Stomach (tissue), 4 donors: ENCODE results near the gene ABHD2.

Source experiments
- CTCF ChIP-seq, 7 experiments: fragments of 450-650 bp in 4 of 7; fragments of 200-600 bp in 3 of 7; sonication (generic) in 3 of 7; IDR thresholded peaks; one replicate each; pipeline ENCODE4 v1.5.1; 2016 to 2019; ENCODE audit warnings: antibody characterized with exemption in 7 of 7, control low read depth in 2 of 7, mild to moderate bottlenecking in 1 of 7
- EP300 ChIP-seq: sonication (generic); formaldehyde crosslinking; IDR thresholded peaks from one replicate; pipeline ENCODE4 v1.6.1; 2017; ENCODE audit warnings: antibody characterized with exemption
- POLR2A ChIP-seq, 4 donors: fragments of 450-650 bp; IDR thresholded peaks; one replicate each; pipeline ENCODE4 v1.6.1; 2016; ENCODE audit warnings: antibody characterized with exemption in 4 of 4, control low read depth in 2 of 4, mild to moderate bottlenecking in 1 of 4, moderate library complexity in 1 of 4
- POLR2AphosphoS5 ChIP-seq, 3 donors: sonication (generic); formaldehyde crosslinking; IDR thresholded peaks; one replicate each; pipeline ENCODE4 v1.6.1; 2016; ENCODE audit warnings: antibody characterized with exemption in 3 of 3

GRCh38 chr15:89071471-89071870, 16.8 kb upstream of the ABHD2 start:
- TF ChIP-seq CTCF (IDR thresholded peaks at IDR 0.05) (no peak), POLR2AphosphoS5 (IDR thresholded peaks at IDR 0.05) (no peak), POLR2A (IDR thresholded peaks at IDR 0.05) (no peak), EP300 (no peak)
